ENCODE measurements around the gene NFIB.

GRCh38 chr9:14156046-14156445, 157.9 kb downstream of the NFIB start:
- TF ChIP-seq CTCF (IDR thresholded peaks at IDR 0.05; ENCODE audit: extremely low read depth in 1 of 2, insufficient read depth in 1 of 2, low read depth in 1 of 2, low read length in 2 of 2): no peak
- TF ChIP-seq JUN (IDR thresholded peaks at IDR 0.05; ENCODE audit: borderline replicate concordance, insufficient read depth, insufficient read length, low read depth): no peak
- no peak for TF ChIP-seq POLR2AphosphoS5 (IDR thresholded peaks at IDR 0.05; ENCODE audit: insufficient read depth, low read depth, low read length)
- no peak for TF ChIP-seq POLR2A (IDR thresholded peaks at IDR 0.05; ENCODE audit: low read depth, low read length)
- no peak for TF ChIP-seq MAX (IDR thresholded peaks at IDR 0.05; ENCODE audit: insufficient read depth, insufficient read length)
- no peak for TF ChIP-seq EZH2 (IDR thresholded peaks at IDR 0.05; ENCODE audit: borderline replicate concordance, low read depth, low read length, severe bottlenecking)

Measured in endothelial cell of umbilical vein (primary cell).